ENCODE results near the gene CD58.

CD58 gene

DNA sequence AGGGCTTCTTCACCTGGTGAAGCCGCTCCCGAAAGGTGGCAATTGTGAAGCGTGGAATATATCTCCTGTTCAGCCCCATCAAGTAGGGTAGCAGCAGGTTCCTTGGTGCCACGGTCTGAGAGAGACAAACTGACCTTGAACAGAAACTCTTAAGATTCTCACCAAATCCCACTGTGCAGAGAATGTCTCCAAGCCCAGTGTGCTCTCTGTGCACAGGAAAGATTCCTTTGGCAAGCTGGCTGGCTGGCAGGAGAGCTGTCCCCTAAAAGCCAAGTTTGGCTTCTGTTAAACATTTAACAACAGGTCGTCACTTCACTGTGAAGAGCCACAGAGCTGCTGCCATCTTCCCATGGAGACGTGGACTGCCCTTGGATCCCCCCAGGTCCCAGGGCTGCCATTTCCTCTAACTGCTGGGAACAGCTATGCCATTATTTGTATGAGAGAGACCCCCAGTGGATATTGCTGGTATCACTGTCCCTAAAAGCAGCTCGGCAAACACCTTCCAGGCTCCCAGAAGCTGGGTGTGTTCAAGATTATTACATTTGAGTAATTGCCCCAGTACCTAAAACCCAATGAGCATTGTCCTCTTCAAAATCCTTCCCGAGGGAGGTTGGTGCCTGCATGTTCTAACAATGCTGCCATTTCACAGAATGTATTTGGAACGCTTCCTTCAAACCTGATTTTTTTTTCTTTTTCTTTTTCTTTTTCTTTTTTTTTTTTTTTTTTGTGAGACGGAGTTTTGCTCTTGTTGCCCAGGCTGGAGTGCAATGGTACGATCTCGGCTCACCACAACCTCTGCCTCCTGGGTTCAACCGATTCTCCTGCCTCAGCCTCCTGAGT, 71.8 kb downstream of the CD58 start:
- TF ChIP-seq TAF1 (IDR thresholded peaks at IDR 0.05; ENCODE audit: borderline replicate concordance, insufficient read depth, low read length), result no peak
- TF ChIP-seq POLR2AphosphoS5 (IDR thresholded peaks at IDR 0.05; ENCODE audit: low read depth, low read length), result no peak
- no peak for TF ChIP-seq FOXP2 (optimal IDR thresholded peaks at IDR 0.05; ENCODE audit: borderline replicate concordance, extremely low read depth, extremely low read length, insufficient read depth)
- TF ChIP-seq, protein P1, sequence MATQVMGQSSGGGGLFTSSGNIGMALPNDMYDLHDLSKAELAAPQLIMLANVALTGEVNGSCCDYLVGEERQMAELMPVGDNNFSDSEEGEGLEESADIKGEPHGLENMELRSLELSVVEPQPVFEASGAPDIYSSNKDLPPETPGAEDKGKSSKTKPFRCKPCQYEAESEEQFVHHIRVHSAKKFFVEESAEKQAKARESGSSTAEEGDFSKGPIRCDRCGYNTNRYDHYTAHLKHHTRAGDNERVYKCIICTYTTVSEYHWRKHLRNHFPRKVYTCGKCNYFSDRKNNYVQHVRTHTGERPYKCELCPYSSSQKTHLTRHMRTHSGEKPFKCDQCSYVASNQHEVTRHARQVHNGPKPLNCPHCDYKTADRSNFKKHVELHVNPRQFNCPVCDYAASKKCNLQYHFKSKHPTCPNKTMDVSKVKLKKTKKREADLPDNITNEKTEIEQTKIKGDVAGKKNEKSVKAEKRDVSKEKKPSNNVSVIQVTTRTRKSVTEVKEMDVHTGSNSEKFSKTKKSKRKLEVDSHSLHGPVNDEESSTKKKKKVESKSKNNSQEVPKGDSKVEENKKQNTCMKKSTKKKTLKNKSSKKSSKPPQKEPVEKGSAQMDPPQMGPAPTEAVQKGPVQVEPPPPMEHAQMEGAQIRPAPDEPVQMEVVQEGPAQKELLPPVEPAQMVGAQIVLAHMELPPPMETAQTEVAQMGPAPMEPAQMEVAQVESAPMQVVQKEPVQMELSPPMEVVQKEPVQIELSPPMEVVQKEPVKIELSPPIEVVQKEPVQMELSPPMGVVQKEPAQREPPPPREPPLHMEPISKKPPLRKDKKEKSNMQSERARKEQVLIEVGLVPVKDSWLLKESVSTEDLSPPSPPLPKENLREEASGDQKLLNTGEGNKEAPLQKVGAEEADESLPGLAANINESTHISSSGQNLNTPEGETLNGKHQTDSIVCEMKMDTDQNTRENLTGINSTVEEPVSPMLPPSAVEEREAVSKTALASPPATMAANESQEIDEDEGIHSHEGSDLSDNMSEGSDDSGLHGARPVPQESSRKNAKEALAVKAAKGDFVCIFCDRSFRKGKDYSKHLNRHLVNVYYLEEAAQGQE (IDR thresholded peaks at IDR 0.05; ENCODE audit: insufficient read depth in 1 of 2, low read depth in 2 of 2, low read length in 2 of 2), result no peak
- TF ChIP-seq SIN3A (IDR thresholded peaks at IDR 0.05; ENCODE audit: borderline replicate concordance, insufficient read depth, low read length), result no peak

DNA sequence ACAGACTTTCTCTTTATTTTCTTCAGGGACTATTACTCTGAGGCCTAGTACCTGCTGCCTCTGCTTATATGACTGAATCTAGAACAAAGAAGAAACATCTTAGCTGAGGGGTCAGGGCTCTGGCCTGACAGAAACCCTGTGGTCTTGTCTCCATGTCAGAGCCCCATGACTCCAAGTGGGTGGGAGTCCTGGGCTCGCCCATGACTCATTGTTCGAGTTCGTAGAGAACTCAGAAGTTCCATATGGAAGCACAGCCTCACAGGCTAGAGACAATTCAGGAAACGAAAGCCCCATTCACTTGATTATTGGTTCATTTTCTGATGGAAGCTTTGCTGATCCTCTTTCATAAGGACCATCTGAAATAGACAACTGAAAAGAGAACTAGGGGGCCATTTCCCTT, 73.2 kb downstream of the CD58 start:
- TF ChIP-seq SIN3A (IDR thresholded peaks at IDR 0.05; ENCODE audit: borderline replicate concordance, insufficient read depth, low read length) (no peak), TAF1 (IDR thresholded peaks at IDR 0.05; ENCODE audit: borderline replicate concordance, insufficient read depth, low read length) (no peak)
- TF ChIP-seq, protein P1 (IDR thresholded peaks at IDR 0.05; ENCODE audit: insufficient read depth in 1 of 2, low read depth in 2 of 2, low read length in 2 of 2), result no peak

DNA sequence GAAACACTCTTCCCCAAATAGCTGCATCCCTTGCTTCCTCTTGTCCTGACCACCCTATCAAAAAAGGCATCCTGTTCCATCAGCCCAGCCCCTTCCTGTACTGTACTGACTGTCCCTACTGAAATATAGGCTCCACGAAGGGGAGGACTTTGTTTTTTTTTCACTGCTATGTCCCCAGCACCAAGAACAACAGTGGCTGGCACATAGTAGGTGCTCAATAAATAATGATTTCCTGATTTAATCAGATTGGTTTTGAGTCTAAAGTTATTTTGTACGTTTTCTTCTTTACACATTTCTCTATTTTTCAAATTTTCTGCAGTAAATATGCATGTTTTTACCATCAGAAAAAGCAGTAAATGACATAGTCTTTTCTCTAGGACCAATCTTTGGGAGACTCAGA, 73.9 kb downstream of the CD58 start:
- TF ChIP-seq SIN3A (IDR thresholded peaks at IDR 0.05; ENCODE audit: borderline replicate concordance, insufficient read depth, low read length) (no peak), FOXP2 (optimal IDR thresholded peaks at IDR 0.05; ENCODE audit: borderline replicate concordance, extremely low read depth, extremely low read length, insufficient read depth) (no peak), TAF1 (IDR thresholded peaks at IDR 0.05; ENCODE audit: borderline replicate concordance, insufficient read depth, low read length) (no peak), POLR2AphosphoS5 (IDR thresholded peaks at IDR 0.05; ENCODE audit: low read depth, low read length) (no peak)
- TF ChIP-seq, protein P1 (IDR thresholded peaks at IDR 0.05; ENCODE audit: insufficient read depth in 1 of 2, low read depth in 2 of 2, low read length in 2 of 2), result no peak

DNA sequence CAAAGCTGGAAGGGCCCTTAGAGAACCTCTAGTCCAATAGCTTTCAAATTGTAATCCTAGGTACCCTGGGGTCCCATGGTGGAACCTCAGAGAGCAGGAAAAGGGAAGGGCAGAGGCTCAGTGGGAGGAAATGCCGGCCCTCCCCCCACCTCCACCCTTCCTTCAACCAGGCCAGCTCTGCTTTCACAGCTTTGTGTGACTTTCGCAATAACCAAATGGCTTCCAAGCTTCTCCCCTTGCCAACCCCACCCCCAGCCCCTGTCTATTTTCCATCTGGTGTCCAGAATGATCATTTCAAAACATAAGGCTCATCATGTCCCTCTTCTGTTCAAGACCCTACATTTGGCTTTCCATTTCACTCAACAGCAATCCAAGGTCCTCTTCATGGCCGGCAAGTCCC, 74.4 kb downstream of the CD58 start:
- no peak for TF ChIP-seq TAF1 (IDR thresholded peaks at IDR 0.05; ENCODE audit: borderline replicate concordance, insufficient read depth, low read length)
- TF ChIP-seq POLR2AphosphoS5 (IDR thresholded peaks at IDR 0.05; ENCODE audit: low read depth, low read length), result no peak

DNA sequence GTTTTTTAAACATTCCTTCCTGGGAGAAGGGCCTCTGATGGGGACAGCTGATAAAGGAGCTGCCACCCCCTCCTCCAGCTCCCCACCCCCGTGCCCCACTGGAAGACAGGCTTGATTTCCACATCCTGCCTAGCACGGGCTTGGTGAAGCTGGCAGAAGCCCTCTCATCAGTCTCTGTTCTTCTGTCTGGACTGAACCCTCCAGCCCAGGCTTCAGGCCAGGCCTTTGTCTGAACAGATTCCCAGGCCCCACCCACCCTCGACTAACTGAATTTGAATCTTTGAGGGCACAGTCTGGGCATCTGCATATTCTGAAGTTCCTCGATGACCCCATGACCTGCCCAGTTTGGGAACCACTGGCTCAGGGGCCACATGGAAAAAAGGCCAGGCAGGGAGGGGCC, 75.3 kb downstream of the CD58 start:
- TF ChIP-seq FOXP2 (optimal IDR thresholded peaks at IDR 0.05; ENCODE audit: borderline replicate concordance, extremely low read depth, extremely low read length, insufficient read depth) (no peak), POLR2AphosphoS5 (IDR thresholded peaks at IDR 0.05; ENCODE audit: low read depth, low read length) (no peak), SIN3A (IDR thresholded peaks at IDR 0.05; ENCODE audit: borderline replicate concordance, insufficient read depth, low read length) (no peak), TAF1 (IDR thresholded peaks at IDR 0.05; ENCODE audit: borderline replicate concordance, insufficient read depth, low read length) (no peak)
- TF ChIP-seq, protein P1 (IDR thresholded peaks at IDR 0.05; ENCODE audit: insufficient read depth in 1 of 2, low read depth in 2 of 2, low read length in 2 of 2), result no peak
